CD8-positive, alpha-beta memory T cell (primary cell): ENCODE data around the gene ST3GAL2. TPM values are rescaled to one million over a fixed set of nuclear protein-coding genes. Genes with fewer than 3 reads are reported as not detected.
A peak's percentile ranks its signal among the peaks of the same experiment; 100 is the strongest.

ENCODE experiments used
- CTCF ChIA-PET: fragments of 350-600 bp; sonication (Branson Sonifier 250); formaldehyde crosslinking; loops from one replicate; lab custom pipeline; 2021; ENCODE audit warnings: antibody characterized with exemption; lab: Charles Lee
- POLR2A ChIA-PET: fragments of 350-600 bp; sonication (Branson Sonifier 250); formaldehyde crosslinking; loops from one replicate; lab custom pipeline; 2021; ENCODE audit warnings: antibody characterized with exemption; lab: Charles Lee
- DNase-seq, 5 donors: peaks; one replicate each; pipeline versions ENCODE4 v3.0.0 to v3.0.0-alpha.2; 2020 to 2022; ENCODE audit warnings: mixed read lengths in 1 of 5
- H3K27ac ChIP-seq: one replicate; pipeline ENCODE4 v1.7.0; 2013; ENCODE audit warnings: low read depth, mild to moderate bottlenecking, low read length, moderate library complexity
- H3K27me3 ChIP-seq: 2 replicates; pipeline ENCODE4 v1.7.0; 2013; ENCODE audit warnings: low read length, mild to moderate bottlenecking; ENCODE audit not compliant: insufficient read depth, poor library complexity, severe bottlenecking
- H3K36me3 ChIP-seq: 2 replicates; pipeline ENCODE4 v1.7.0; 2013; ENCODE audit warnings: mild to moderate bottlenecking, low read length, moderate library complexity; ENCODE audit not compliant: insufficient read depth
- H3K4me1 ChIP-seq: 2 replicates; pipeline ENCODE4 v1.7.0; 2013; ENCODE audit warnings: mild to moderate bottlenecking, low read length, moderate library complexity; ENCODE audit not compliant: insufficient read depth
- H3K4me3 ChIP-seq: 2 replicates; pipeline ENCODE4 v1.7.0; 2013; ENCODE audit warnings: mild to moderate bottlenecking, low read length
- H3K9me3 ChIP-seq: 2 replicates; pipeline ENCODE4 v1.7.0; 2013; ENCODE audit warnings: mild to moderate bottlenecking, low read length
- H3K27ac Mint-ChIP-seq, 8 donors: one replicate each; pipeline ENCODE4 v1.8.0; 2020 to 2021; ENCODE audit warnings: mixed read lengths in 8 of 8, mild to moderate bottlenecking in 6 of 8, inconsistent platforms in 3 of 8, moderate library complexity in 3 of 8
- H3K27me3 Mint-ChIP-seq, 2 donors: one replicate each; pipeline ENCODE4 v1.8.0; 2020 to 2021; ENCODE audit warnings: mixed read lengths in 2 of 2, mild to moderate bottlenecking in 1 of 2, moderate library complexity in 1 of 2
- H3K36me3 Mint-ChIP-seq, 3 donors: one replicate each; pipeline ENCODE4 v1.8.0; 2020 to 2021; ENCODE audit warnings: mixed read lengths in 3 of 3, inconsistent platforms in 1 of 3, mild to moderate bottlenecking in 1 of 3
- H3K4me1 Mint-ChIP-seq, 3 donors: one replicate each; pipeline ENCODE4 v1.8.0; 2020 to 2021; ENCODE audit warnings: mixed read lengths in 3 of 3, inconsistent platforms in 1 of 3, mild to moderate bottlenecking in 1 of 3
- H3K4me3 Mint-ChIP-seq, 7 donors: one replicate each; pipeline ENCODE4 v1.8.0; 2020 to 2021; ENCODE audit warnings: mixed read lengths in 7 of 7, mild to moderate bottlenecking in 6 of 7, moderate library complexity in 4 of 7, inconsistent platforms in 2 of 7
- H3K9me3 Mint-ChIP-seq, 5 donors: one replicate each; pipeline ENCODE4 v1.8.0; 2020 to 2022; ENCODE audit warnings: mixed read lengths in 5 of 5, mild to moderate bottlenecking in 3 of 5, moderate library complexity in 2 of 5, inconsistent platforms in 1 of 5
- polyA plus RNA-seq: library from polyadenylated mRNA; unstranded; fragments of 300-500 nt; fragmentation: Illumina TruSeq; gene quantifications from one replicate; pipeline ENCODE4 v1.2.3, GENCODE V29; 2021
- total RNA-seq, 2 experiments: library from RNA; stranded (reverse); gene quantifications; one replicate each; pipeline ENCODE4 v1.2.3, GENCODE V29; 2021

ST3GAL2 gene
- total and polyA plus RNA-seq, 3 experiments from 2014 or later = 20.1 to 24.8 (median 24.2) TPM

GRCh38 chr16:70421473-70422311, 17.2 kb downstream of the ST3GAL2 start:
- no peaks in the 10 kb centered on the region for H3K27me3 ChIP-seq
- Mint-ChIP-seq H3K9me3 (no peaks in the 10 kb centered on the region), H3K4me3 (no peak overlapping the region), H3K27me3 (peaks cover 0 to 1% of the 10 kb centered on the region in 2 donors), H3K27ac (peak overlapping the region in 2 of 8 donors; percentile 44 to 61), H3K36me3 (peaks cover 0 to 17% (median 0%) of the 10 kb centered on the region in 3 donors), H3K4me1 (peaks cover 33 to 57% (median 35%) of the 10 kb centered on the region in 3 donors)
- H3K4me3 ChIP-seq = no peak overlapping the region
- H3K36me3 ChIP-seq = peaks cover 3% of the 10 kb centered on the region
- H3K9me3 ChIP-seq = no peaks in the 10 kb centered on the region
- H3K27ac ChIP-seq = no peak overlapping the region
- POLR2A ChIA-PET = no interaction called here
- DNase-seq = no peak
- peaks cover 41% of the 10 kb centered on the region for H3K4me1 ChIP-seq
- CTCF ChIA-PET = no interaction called here

GRCh38 chr16:70421014-70421413, 17.9 kb downstream of the ST3GAL2 start:
- Mint-ChIP-seq H3K9me3 (no peaks in the 10 kb centered on the region), H3K27me3 (peaks cover 0 to 1% of the 10 kb centered on the region in 2 donors), H3K4me3 (no peak overlapping the region), H3K36me3 (peaks cover 0 to 19% (median 0%) of the 10 kb centered on the region in 3 donors), H3K4me1 (peaks cover 33 to 63% (median 35%) of the 10 kb centered on the region in 3 donors), H3K27ac (peak overlapping the region in 1 of 8 donors; percentile 55)
- H3K27ac ChIP-seq = no peak overlapping the region
- peaks cover 3% of the 10 kb centered on the region for H3K36me3 ChIP-seq
- no peaks in the 10 kb centered on the region for H3K27me3 ChIP-seq
- POLR2A ChIA-PET = no interaction called here
- no peaks in the 10 kb centered on the region for H3K9me3 ChIP-seq
- peaks cover 41% of the 10 kb centered on the region for H3K4me1 ChIP-seq
- no peak overlapping the region for H3K4me3 ChIP-seq
- CTCF ChIA-PET = no interaction called here
- no peak for DNase-seq

GRCh38 chr16:70419384-70420327, 19.2 kb downstream of the ST3GAL2 start:
- H3K4me3 ChIP-seq = no peak overlapping the region

GRCh38 chr16:70418993-70419318, 19.9 kb downstream of the ST3GAL2 start:
- H3K9me3 ChIP-seq = no peaks in the 10 kb centered on the region
- Mint-ChIP-seq H3K27me3 (peaks cover 0 to 1% of the 10 kb centered on the region in 2 donors), H3K27ac (peak overlapping the region; percentile 29 to 92 (median 76)), H3K36me3 (peaks cover 0 to 16% (median 0%) of the 10 kb centered on the region in 3 donors), H3K4me3 (peak overlapping the region in 6 of 7 donors; percentile 10 to 74 (median 54)), H3K4me1 (peaks cover 36 to 67% (median 37%) of the 10 kb centered on the region in 3 donors), H3K9me3 (no peaks in the 10 kb centered on the region)
- POLR2A ChIA-PET = no interaction called here
- CTCF ChIA-PET = interaction anchor here (1.5 kb wide), 1 partner anchor 21 kb away, joined by 4 read pairs; no protein-coding TSS in a partner anchor
- no peaks in the 10 kb centered on the region for H3K36me3 ChIP-seq
- H3K4me1 ChIP-seq = peaks cover 41% of the 10 kb centered on the region
- H3K27me3 ChIP-seq = no peaks in the 10 kb centered on the region
- no peak for DNase-seq
- H3K27ac ChIP-seq = no peak overlapping the region
- H3K4me3 ChIP-seq = peak overlapping the region; percentile 5

More at GRCh38 chr16:70419384-70420327, 19.2 kb downstream of the ST3GAL2 start:
- ChIA-PET POLR2A (interaction anchor here (0.6 kb wide), 1 partner anchor 49 kb away, joined by 4 read pairs; no protein-coding TSS in a partner anchor), CTCF (no interaction called here)
- H3K27ac Mint-ChIP-seq = peak overlapping the region in 7 of 8 donors; percentile 26 to 81 (median 74)
- Histone ChIP-seq H3K36me3 (peaks cover 1% of the 10 kb centered on the region), H3K27ac (no peak overlapping the region), H3K9me3 (no peaks in the 10 kb centered on the region), H3K27me3 (no peaks in the 10 kb centered on the region), H3K4me1 (peaks cover 41% of the 10 kb centered on the region)
- DNase-seq = no peak
- H3K9me3 Mint-ChIP-seq = no peaks in the 10 kb centered on the region
- peaks cover 35 to 64% (median 37%) of the 10 kb centered on the region in 3 donors for H3K4me1 Mint-ChIP-seq
- peaks cover 0 to 16% (median 0%) of the 10 kb centered on the region in 3 donors for H3K36me3 Mint-ChIP-seq
- peaks cover 0 to 1% of the 10 kb centered on the region in 2 donors for H3K27me3 Mint-ChIP-seq
- peak overlapping the region in 3 of 7 donors; percentile 6 to 51 (median 10) for H3K4me3 Mint-ChIP-seq

GRCh38 chr16:70418274-70418992, 20.5 kb downstream of the ST3GAL2 start:
- CTCF ChIA-PET = interaction anchor here (1.3 to 1.5 kb wide), 2 partner anchors 21 to 24 kb away, joined by 3 to 4 read pairs; no protein-coding TSS in a partner anchor
- peak in 1 of 5 donors; percentile 45 for DNase-seq
- H3K4me3 ChIP-seq = peak overlapping the region; percentile 5
- H3K27me3 ChIP-seq = no peaks in the 10 kb centered on the region
- POLR2A ChIA-PET = no interaction called here
- H3K27ac Mint-ChIP-seq = peak overlapping the region; percentile 29 to 92 (median 69)
- peaks cover 36 to 67% (median 37%) of the 10 kb centered on the region in 3 donors for H3K4me1 Mint-ChIP-seq
- peaks cover 41% of the 10 kb centered on the region for H3K4me1 ChIP-seq
- no peaks in the 10 kb centered on the region for H3K36me3 ChIP-seq
- H3K27me3 Mint-ChIP-seq = peaks cover 0 to 1% of the 10 kb centered on the region in 2 donors
- no peak overlapping the region for H3K27ac ChIP-seq
- peak overlapping the region in 6 of 7 donors; percentile 10 to 74 (median 54) for H3K4me3 Mint-ChIP-seq
- peaks cover 0 to 16% (median 0%) of the 10 kb centered on the region in 3 donors for H3K36me3 Mint-ChIP-seq
- H3K9me3 Mint-ChIP-seq = no peaks in the 10 kb centered on the region
- H3K9me3 ChIP-seq = no peaks in the 10 kb centered on the region

- Histone ChIP-seq H3K4me3 (no peak overlapping the region), H3K4me1 (peaks cover 41% of the 10 kb centered on the region), H3K27me3 (no peaks in the 10 kb centered on the region), H3K9me3 (no peaks in the 10 kb centered on the region), H3K27ac (no peak overlapping the region), H3K36me3 (no peaks in the 10 kb centered on the region)
- DNase-seq = no peak
- Mint-ChIP-seq H3K9me3 (no peaks in the 10 kb centered on the region), H3K27me3 (peaks cover 0 to 1% of the 10 kb centered on the region in 2 donors), H3K4me1 (peaks cover 34 to 62% (median 37%) of the 10 kb centered on the region in 3 donors), H3K4me3 (peak overlapping the region in 1 of 7 donors; percentile 35), H3K27ac (peak overlapping the region in 5 of 8 donors; percentile 3 to 78 (median 60)), H3K36me3 (peaks cover 0 to 14% (median 0%) of the 10 kb centered on the region in 3 donors)
- ChIA-PET POLR2A (no interaction called here), CTCF (interaction anchor here (0.6 to 1.5 kb wide), 3 partner anchors 21 to 23 kb away, joined by 3 to 4 read pairs (median 4); no protein-coding TSS in a partner anchor)
Observed at GRCh38 chr16:70417661-70418060, 21.2 kb downstream of the ST3GAL2 start.
